Prostate gland (tissue), 2 donors: ENCODE data around the gene GGPS1.

Experiments
- CTCF ChIP-seq, 4 experiments: fragments of 200-600 bp in 2 of 4; fragments of 450-650 bp in 2 of 4; sonication (generic) in 2 of 4; IDR thresholded peaks; 1 replicate in 3 of 4; 2 replicates in 1 of 4; pipeline ENCODE4 v1.5.1; 2016 to 2019; ENCODE audit warnings: antibody characterized with exemption in 4 of 4, mild to moderate bottlenecking in 2 of 4, moderate library complexity in 2 of 4
- POLR2AphosphoS5 ChIP-seq: sonication (generic); formaldehyde crosslinking; IDR thresholded peaks from one replicate; pipeline ENCODE4 v1.6.1; 2017; ENCODE audit warnings: antibody characterized with exemption

DNA sequence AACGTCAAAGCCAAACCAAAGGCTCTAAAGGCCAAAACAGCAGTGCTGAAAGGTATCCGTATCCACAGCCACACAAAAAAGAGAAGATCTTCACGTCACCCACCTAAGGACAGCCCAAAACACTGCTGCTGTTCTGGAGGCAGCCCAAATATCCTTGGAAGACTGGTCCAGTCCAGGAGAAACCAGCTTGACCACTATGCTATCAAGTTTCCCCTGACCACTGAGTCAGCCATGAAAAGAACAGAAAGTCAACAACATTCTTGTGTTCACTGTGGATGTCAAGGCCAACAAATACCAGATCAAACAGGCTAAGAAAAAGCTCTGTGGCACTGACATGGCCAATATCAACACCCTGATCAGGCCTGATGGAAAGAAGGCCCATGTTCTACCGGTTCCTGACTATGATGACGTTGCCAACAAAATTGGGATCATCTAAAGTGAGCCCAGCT lies 32.4 kb upstream of the GGPS1 start:
- TF ChIP-seq POLR2AphosphoS5 (peak; percentile 93), CTCF (IDR thresholded peaks at IDR 0.05) (no peak)
